NB4 (cell line): ENCODE results near the gene MYT1.

Experiments
- MYC ChIP-seq: IDR thresholded peaks from 2 replicates; pipeline ENCODE4 v1.6.1; 2011; ENCODE audit warnings: low read depth, low read length
- POLR2A ChIP-seq: IDR thresholded peaks from 2 replicates; pipeline ENCODE4 v1.6.1; 2011; ENCODE audit warnings: mild to moderate bottlenecking; ENCODE audit not compliant: insufficient read length; ENCODE audit errors: extremely low read depth
- TF ChIP-seq, protein P1 (sequence below): IDR thresholded peaks from one replicate; pipeline ENCODE4 v1.5.1; 2012; ENCODE audit warnings: low read depth, low read length
- TF ChIP-seq, protein P2 (sequence below): IDR thresholded peaks from 2 replicates; pipeline ENCODE4 v1.6.1; 2011; ENCODE audit warnings: low read depth, low read length

DNA sequence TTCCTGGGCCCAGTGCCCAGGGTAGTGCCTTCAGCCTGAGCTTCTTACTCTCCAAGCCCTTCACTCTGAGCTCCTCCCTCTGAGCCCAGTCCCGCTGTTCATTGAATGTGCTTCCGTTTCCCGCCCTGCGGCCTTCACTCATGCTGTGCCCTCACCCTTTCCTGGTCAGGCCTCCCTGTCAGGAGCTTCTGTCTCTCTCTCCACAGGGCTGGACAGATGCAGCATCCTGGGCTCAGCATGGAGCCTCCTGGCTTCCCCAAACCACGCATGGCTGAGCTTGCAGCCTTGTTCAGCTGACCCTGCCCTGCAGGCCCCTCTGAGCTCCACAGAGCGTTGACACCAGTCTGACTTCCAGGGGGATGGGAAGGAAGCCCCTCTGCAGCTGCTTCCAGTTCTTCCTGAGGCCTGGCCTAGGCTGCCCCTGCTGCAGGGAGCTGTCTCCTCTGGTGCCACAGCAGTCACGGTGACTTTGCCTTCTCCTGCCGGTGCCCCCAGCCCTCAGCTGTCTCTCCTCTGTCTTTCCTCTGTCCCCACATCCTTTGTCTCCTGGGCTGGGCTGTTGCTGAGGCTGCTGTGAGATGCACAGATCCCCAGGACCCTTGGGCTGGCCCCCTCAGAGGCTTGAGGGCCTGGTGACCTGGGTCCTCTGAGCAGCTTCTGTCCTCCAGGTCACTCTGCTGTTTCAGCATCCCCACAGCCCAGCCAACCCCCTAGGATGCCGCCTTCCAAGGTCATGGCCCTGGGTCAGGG is 7.9 kb upstream of the MYT1 start:
- TF ChIP-seq, protein P1, sequence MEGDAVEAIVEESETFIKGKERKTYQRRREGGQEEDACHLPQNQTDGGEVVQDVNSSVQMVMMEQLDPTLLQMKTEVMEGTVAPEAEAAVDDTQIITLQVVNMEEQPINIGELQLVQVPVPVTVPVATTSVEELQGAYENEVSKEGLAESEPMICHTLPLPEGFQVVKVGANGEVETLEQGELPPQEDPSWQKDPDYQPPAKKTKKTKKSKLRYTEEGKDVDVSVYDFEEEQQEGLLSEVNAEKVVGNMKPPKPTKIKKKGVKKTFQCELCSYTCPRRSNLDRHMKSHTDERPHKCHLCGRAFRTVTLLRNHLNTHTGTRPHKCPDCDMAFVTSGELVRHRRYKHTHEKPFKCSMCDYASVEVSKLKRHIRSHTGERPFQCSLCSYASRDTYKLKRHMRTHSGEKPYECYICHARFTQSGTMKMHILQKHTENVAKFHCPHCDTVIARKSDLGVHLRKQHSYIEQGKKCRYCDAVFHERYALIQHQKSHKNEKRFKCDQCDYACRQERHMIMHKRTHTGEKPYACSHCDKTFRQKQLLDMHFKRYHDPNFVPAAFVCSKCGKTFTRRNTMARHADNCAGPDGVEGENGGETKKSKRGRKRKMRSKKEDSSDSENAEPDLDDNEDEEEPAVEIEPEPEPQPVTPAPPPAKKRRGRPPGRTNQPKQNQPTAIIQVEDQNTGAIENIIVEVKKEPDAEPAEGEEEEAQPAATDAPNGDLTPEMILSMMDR: no peak
- TF ChIP-seq POLR2A: no peak
- TF ChIP-seq MYC: no peak
- TF ChIP-seq, protein P2, sequence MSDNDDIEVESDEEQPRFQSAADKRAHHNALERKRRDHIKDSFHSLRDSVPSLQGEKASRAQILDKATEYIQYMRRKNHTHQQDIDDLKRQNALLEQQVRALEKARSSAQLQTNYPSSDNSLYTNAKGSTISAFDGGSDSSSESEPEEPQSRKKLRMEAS: no peak
